ENCODE results near the gene CCL17. TPM values are rescaled to one million over a fixed set of nuclear protein-coding genes. Genes with fewer than 3 reads are reported as not detected.

CCL17 gene
- total and polyA plus RNA-seq, 4 donors: not detected

GRCh38 chr16:57432989-57433388 lies 28.4 kb downstream of the CCL17 start:
- peaks cover 0 to 3% (median under 1%) of the 10 kb centered on the region in 4 donors for H3K4me1 ChIP-seq (ENCODE audit: control insufficient read depth in 4 of 4, insufficient read depth in 4 of 4, low read length in 3 of 4)
- no peaks in the 10 kb centered on the region for H3K27me3 ChIP-seq (ENCODE audit: control insufficient read depth in 4 of 4, insufficient read depth in 4 of 4, low read length in 3 of 4)
- no peak overlapping the region for H3K27ac ChIP-seq (ENCODE audit: low read depth in 1 of 2, low read length in 2 of 2)
- H3K4me3 ChIP-seq (ENCODE audit: low read depth in 1 of 3, low read length in 3 of 3): no peak overlapping the region
- WGBS: 93% methylated on average over 3 of the region's 3 CpGs
- peaks cover 25 to 78% (median 60%) of the 10 kb centered on the region in 4 donors for H3K36me3 ChIP-seq (ENCODE audit: control insufficient read depth in 4 of 4, insufficient read depth in 3 of 4, low read depth in 1 of 4, low read length in 3 of 4)
- H3K9ac ChIP-seq (ENCODE audit: low read depth in 1 of 2, low read length in 2 of 2): no peak overlapping the region
- DNase-seq (ENCODE audit: low spot score): no peak
- no peak for TF ChIP-seq JUND (IDR thresholded peaks at IDR 0.05)
- TF ChIP-seq EGR1 (IDR thresholded peaks at IDR 0.05; ENCODE audit: low read depth in 2 of 2): no peak
- TF ChIP-seq YY1 (IDR thresholded peaks at IDR 0.05): no peak
- TF ChIP-seq HNF4A (conservative IDR thresholded peaks at IDR 0.05): no peak
- TF ChIP-seq RAD21 (IDR thresholded peaks at IDR 0.05): no peak
- no peak for TF ChIP-seq CTCF (IDR thresholded peaks at IDR 0.05; ENCODE audit: low read depth, low read length, missing input control)
- TF ChIP-seq, protein P1, sequence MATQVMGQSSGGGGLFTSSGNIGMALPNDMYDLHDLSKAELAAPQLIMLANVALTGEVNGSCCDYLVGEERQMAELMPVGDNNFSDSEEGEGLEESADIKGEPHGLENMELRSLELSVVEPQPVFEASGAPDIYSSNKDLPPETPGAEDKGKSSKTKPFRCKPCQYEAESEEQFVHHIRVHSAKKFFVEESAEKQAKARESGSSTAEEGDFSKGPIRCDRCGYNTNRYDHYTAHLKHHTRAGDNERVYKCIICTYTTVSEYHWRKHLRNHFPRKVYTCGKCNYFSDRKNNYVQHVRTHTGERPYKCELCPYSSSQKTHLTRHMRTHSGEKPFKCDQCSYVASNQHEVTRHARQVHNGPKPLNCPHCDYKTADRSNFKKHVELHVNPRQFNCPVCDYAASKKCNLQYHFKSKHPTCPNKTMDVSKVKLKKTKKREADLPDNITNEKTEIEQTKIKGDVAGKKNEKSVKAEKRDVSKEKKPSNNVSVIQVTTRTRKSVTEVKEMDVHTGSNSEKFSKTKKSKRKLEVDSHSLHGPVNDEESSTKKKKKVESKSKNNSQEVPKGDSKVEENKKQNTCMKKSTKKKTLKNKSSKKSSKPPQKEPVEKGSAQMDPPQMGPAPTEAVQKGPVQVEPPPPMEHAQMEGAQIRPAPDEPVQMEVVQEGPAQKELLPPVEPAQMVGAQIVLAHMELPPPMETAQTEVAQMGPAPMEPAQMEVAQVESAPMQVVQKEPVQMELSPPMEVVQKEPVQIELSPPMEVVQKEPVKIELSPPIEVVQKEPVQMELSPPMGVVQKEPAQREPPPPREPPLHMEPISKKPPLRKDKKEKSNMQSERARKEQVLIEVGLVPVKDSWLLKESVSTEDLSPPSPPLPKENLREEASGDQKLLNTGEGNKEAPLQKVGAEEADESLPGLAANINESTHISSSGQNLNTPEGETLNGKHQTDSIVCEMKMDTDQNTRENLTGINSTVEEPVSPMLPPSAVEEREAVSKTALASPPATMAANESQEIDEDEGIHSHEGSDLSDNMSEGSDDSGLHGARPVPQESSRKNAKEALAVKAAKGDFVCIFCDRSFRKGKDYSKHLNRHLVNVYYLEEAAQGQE (IDR thresholded peaks at IDR 0.05): no peak
- TF ChIP-seq, protein P2, sequence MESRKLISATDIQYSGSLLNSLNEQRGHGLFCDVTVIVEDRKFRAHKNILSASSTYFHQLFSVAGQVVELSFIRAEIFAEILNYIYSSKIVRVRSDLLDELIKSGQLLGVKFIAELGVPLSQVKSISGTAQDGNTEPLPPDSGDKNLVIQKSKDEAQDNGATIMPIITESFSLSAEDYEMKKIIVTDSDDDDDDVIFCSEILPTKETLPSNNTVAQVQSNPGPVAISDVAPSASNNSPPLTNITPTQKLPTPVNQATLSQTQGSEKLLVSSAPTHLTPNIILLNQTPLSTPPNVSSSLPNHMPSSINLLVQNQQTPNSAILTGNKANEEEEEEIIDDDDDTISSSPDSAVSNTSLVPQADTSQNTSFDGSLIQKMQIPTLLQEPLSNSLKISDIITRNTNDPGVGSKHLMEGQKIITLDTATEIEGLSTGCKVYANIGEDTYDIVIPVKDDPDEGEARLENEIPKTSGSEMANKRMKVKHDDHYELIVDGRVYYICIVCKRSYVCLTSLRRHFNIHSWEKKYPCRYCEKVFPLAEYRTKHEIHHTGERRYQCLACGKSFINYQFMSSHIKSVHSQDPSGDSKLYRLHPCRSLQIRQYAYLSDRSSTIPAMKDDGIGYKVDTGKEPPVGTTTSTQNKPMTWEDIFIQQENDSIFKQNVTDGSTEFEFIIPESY (IDR thresholded peaks at IDR 0.05): no peak
- no peak for TF ChIP-seq SP1 (IDR thresholded peaks at IDR 0.05)
- TF ChIP-seq, protein P3, sequence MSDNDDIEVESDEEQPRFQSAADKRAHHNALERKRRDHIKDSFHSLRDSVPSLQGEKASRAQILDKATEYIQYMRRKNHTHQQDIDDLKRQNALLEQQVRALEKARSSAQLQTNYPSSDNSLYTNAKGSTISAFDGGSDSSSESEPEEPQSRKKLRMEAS (IDR thresholded peaks at IDR 0.05): no peak
- TF ChIP-seq ATF3 (IDR thresholded peaks at IDR 0.05): no peak
- H3K9me3 ChIP-seq (ENCODE audit: control insufficient read depth in 4 of 4, low read length in 3 of 4): no peaks in the 10 kb centered on the region

DNA sequence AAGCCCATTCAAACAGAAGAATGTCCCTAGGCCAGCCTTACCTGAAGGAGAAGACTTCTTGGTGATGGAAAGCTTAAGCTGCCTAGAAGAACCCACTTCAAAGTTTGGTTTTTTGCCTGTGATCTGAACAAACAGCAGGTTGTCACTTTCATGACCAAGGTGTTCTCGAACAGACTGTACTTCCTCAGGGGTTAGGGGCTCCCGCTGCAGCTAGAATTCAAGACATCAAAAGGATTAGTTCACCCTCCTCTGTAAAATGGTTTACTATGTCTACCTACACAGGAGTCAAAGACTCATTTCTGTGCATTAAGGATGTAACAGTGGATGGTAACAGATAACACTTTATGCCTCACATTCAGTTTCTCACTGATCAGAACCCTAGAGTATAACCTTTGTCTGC lies 29.4 kb downstream of the CCL17 start:
- H3K36me3 ChIP-seq (ENCODE audit: control insufficient read depth in 4 of 4, insufficient read depth in 3 of 4, low read depth in 1 of 4, low read length in 3 of 4): peaks cover 24 to 78% (median 57%) of the 10 kb centered on the region in 4 donors
- no peak overlapping the region for H3K27ac ChIP-seq (ENCODE audit: low read depth in 1 of 2, low read length in 2 of 2)
- H3K4me3 ChIP-seq (ENCODE audit: low read depth in 1 of 3, low read length in 3 of 3): no peak overlapping the region
- no peaks in the 10 kb centered on the region for H3K9me3 ChIP-seq (ENCODE audit: control insufficient read depth in 4 of 4, low read length in 3 of 4)
- H3K27me3 ChIP-seq (ENCODE audit: control insufficient read depth in 4 of 4, insufficient read depth in 4 of 4, low read length in 3 of 4): no peaks in the 10 kb centered on the region
- peaks cover 0 to 3% (median under 1%) of the 10 kb centered on the region in 4 donors for H3K4me1 ChIP-seq (ENCODE audit: control insufficient read depth in 4 of 4, insufficient read depth in 4 of 4, low read length in 3 of 4)
- 96% methylated on average over 2 of the region's 2 CpGs for WGBS
- no peak for DNase-seq (ENCODE audit: low spot score)
- H3K9ac ChIP-seq (ENCODE audit: low read depth in 1 of 2, low read length in 2 of 2): no peak overlapping the region
- TF ChIP-seq ATF3 (IDR thresholded peaks at IDR 0.05) (no peak), CTCF (IDR thresholded peaks at IDR 0.05; ENCODE audit: low read depth, low read length, missing input control) (no peak), JUND (IDR thresholded peaks at IDR 0.05) (no peak), FOXA1 (IDR thresholded peaks at IDR 0.05) (no peak), NR2F2 (IDR thresholded peaks at IDR 0.05) (no peak), YY1 (IDR thresholded peaks at IDR 0.05) (no peak), RAD21 (IDR thresholded peaks at IDR 0.05) (no peak), FOXA2 (IDR thresholded peaks at IDR 0.05) (no peak), EGR1 (IDR thresholded peaks at IDR 0.05; ENCODE audit: low read depth in 2 of 2) (no peak)
- TF ChIP-seq, protein P1 (IDR thresholded peaks at IDR 0.05): no peak
- TF ChIP-seq, protein P2 (IDR thresholded peaks at IDR 0.05): no peak
